ENCODE measurements around the gene NMT2. TPM values are rescaled to one million over a fixed set of nuclear protein-coding genes. Genes with fewer than 3 reads are reported as not detected.

NMT2 gene
- total and polyA plus RNA-seq, 2 of the 4 experiments (the other 2 are of a cell fraction), result 18.7 to 41.0 TPM

GRCh38 chr10:15058689-15059088 is 109.8 kb downstream of the NMT2 start:
- H3K27me3 ChIP-seq (ENCODE audit: control insufficient read depth, insufficient read depth, low read length), result no peaks in the 10 kb centered on the region
- H3K18ac ChIP-seq (ENCODE audit: low read depth, low read length), result no peak overlapping the region
- BruUV-seq (replicated peaks), result no TSS peak
- H3K9me1 ChIP-seq (ENCODE audit: insufficient read depth, low read length), result no peaks in the 10 kb centered on the region
- ChIA-PET CTCF (no interaction called here), POLR2A (ENCODE audit: unreplicated experiment) (no interaction called here)
- H3K4ac ChIP-seq (ENCODE audit: low read depth, low read length), result no peak overlapping the region
- H3K23ac ChIP-seq (ENCODE audit: low read depth, low read length), result no peak overlapping the region
- no peak overlapping the region for H2BK15ac ChIP-seq (ENCODE audit: low read depth, low read length)
- no peak overlapping the region for H3K4me2 ChIP-seq (ENCODE audit: low read depth, low read length)
- dilution Hi-C loops (cut with HindIII; ENCODE audit: low sequenced_read_pairs, unreplicated experiment) (no loop called here), intact Hi-C loops (cut with micrococcal nuclease) (no loop called here), in situ Hi-C loops (cut with MboI; ENCODE audit: low sequenced_read_pairs) (no loop called here)
- no peaks in the 10 kb centered on the region for H4K20me1 ChIP-seq (ENCODE audit: insufficient read depth, low read length)
- ATAC-seq (ENCODE audit: low read depth) (no peak), DNase-seq (no peak)
- no peak overlapping the region for H3K27ac ChIP-seq (ENCODE audit: insufficient read depth, low read length)
- H2BK20ac ChIP-seq (ENCODE audit: low read depth, low read length), result no peak overlapping the region
- no peak overlapping the region for H4K91ac ChIP-seq (ENCODE audit: insufficient read depth, low read depth, low read length)
- no peaks in the 10 kb centered on the region for H3K79me1 ChIP-seq (ENCODE audit: low read depth in 1 of 2, low read length in 2 of 2)
- peaks cover 6% of the 10 kb centered on the region; the same call in 1 of the 2 replicates for H3K9me3 ChIP-seq (ENCODE audit: control insufficient read depth, insufficient read depth, low read length)
- no peak overlapping the region for H2BK120ac ChIP-seq (ENCODE audit: low read depth, low read length)
- no peak overlapping the region for H3K56ac ChIP-seq (ENCODE audit: extremely low read depth, insufficient read depth, low read length)
- H4K8ac ChIP-seq (ENCODE audit: low read depth in 2 of 2, low read length in 2 of 2), result no peak overlapping the region
- no peak overlapping the region for H2BK5ac ChIP-seq (ENCODE audit: low read depth, low read length, poor library complexity, severe bottlenecking)
- no peaks in the 10 kb centered on the region for H3K4me1 ChIP-seq (ENCODE audit: control insufficient read depth, insufficient read depth, low read length)
- H2AK5ac ChIP-seq (ENCODE audit: low read depth, low read length), result no peak overlapping the region
- H3K4me3 ChIP-seq (ENCODE audit: insufficient read depth, low read depth, low read length), result no peak overlapping the region
- no peak overlapping the region for H2AK9ac ChIP-seq (replicated peaks; ENCODE audit: low read depth, low read length, poor library complexity)
- no peak overlapping the region for H4K5ac ChIP-seq (ENCODE audit: low read depth, low read length)
- TF ChIP-seq CEBPB (IDR thresholded peaks at IDR 0.05; ENCODE audit: low read depth, low read length) (no peak), SMC3 (IDR thresholded peaks at IDR 0.05; ENCODE audit: low read depth, low read length) (no peak), CHD1 (IDR thresholded peaks at IDR 0.05; ENCODE audit: low read depth, low read length) (no peak), USF2 (IDR thresholded peaks at IDR 0.05; ENCODE audit: low read depth, low read length) (no peak), FOS (IDR thresholded peaks at IDR 0.05; ENCODE audit: low read depth, low read length) (no peak), NFE2L2 (IDR thresholded peaks at IDR 0.05; ENCODE audit: low read depth, low read length) (no peak), MAZ (IDR thresholded peaks at IDR 0.05; ENCODE audit: borderline replicate concordance, low read depth, low read length) (no peak), CTCF (conservative IDR thresholded peaks at IDR 0.05; ENCODE audit: low read depth, low read length) (no peak), MAFK (IDR thresholded peaks at IDR 0.05; ENCODE audit: low read depth, low read length) (no peak), POLR2A (IDR thresholded peaks at IDR 0.05; ENCODE audit: low read depth, low read length) (no peak), RFX5 (IDR thresholded peaks at IDR 0.05; ENCODE audit: low read depth, low read length) (no peak), RCOR1 (IDR thresholded peaks at IDR 0.05; ENCODE audit: insufficient replicate concordance, low read length) (no peak), RAD21 (IDR thresholded peaks at IDR 0.05; ENCODE audit: low read length) (no peak), MXI1 (IDR thresholded peaks at IDR 0.05; ENCODE audit: borderline replicate concordance, low read depth, low read length) (no peak), BHLHE40 (IDR thresholded peaks at IDR 0.05; ENCODE audit: low read depth, low read length) (no peak)
- TF ChIP-seq, protein P1, sequence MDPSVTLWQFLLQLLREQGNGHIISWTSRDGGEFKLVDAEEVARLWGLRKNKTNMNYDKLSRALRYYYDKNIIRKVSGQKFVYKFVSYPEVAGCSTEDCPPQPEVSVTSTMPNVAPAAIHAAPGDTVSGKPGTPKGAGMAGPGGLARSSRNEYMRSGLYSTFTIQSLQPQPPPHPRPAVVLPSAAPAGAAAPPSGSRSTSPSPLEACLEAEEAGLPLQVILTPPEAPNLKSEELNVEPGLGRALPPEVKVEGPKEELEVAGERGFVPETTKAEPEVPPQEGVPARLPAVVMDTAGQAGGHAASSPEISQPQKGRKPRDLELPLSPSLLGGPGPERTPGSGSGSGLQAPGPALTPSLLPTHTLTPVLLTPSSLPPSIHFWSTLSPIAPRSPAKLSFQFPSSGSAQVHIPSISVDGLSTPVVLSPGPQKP (IDR thresholded peaks at IDR 0.05; ENCODE audit: borderline replicate concordance, low read depth, low read length), result no peak
- H3K9ac ChIP-seq (ENCODE audit: low read depth, low read length), result no peak overlapping the region
- no peaks in the 10 kb centered on the region for H3K36me3 ChIP-seq (ENCODE audit: control insufficient read depth, insufficient read depth, low read length)
- no peak overlapping the region for H3K14ac ChIP-seq (replicated peaks; ENCODE audit: low read depth, low read length)
- H2AFZ ChIP-seq (replicated peaks; ENCODE audit: low read length, poor library complexity), result no peak overlapping the region
- WGBS, 2 experiments (ENCODE audit: extremely low coverage in 2 of 2, insufficient read length in 1 of 2), result no CpG with 5 or more reads among the region's 1 CpG
